Activated CD8-positive, alpha-beta T cell treated with anti-CD3 and anti-CD28 coated beads for 36 hours (primary cell): ENCODE results near the gene PRDM5. TPM values are rescaled to one million over a fixed set of nuclear protein-coding genes. Genes with fewer than 3 reads are reported as not detected.

Source experiments
- ATAC-seq: fragments of 200-7000 bp; cut with Tn5 transposase; one replicate; pipeline ENCODE4 v1.10.0; 2021; ENCODE audit warnings: mild to moderate bottlenecking, moderate library complexity
- CTCF ChIA-PET: fragments of 350-600 bp; sonication (Branson Sonifier 250); formaldehyde crosslinking; loops from one replicate; lab custom pipeline; 2021; ENCODE audit warnings: antibody characterized with exemption; lab: Charles Lee
- POLR2A ChIA-PET: fragments of 350-600 bp; sonication (Branson Sonifier 250); formaldehyde crosslinking; loops from one replicate; lab custom pipeline; 2021; ENCODE audit warnings: antibody characterized with exemption; lab: Charles Lee
- DNase-seq: peaks from one replicate; pipeline ENCODE4 v3.0.0-alpha.2; 2020
- H3K27ac Mint-ChIP-seq: one replicate; pipeline ENCODE4 v1.8.0; 2021; ENCODE audit warnings: mild to moderate bottlenecking, mixed read lengths
- H3K27me3 Mint-ChIP-seq: one replicate; pipeline ENCODE4 v1.8.0; 2021; ENCODE audit warnings: mixed read lengths
- H3K36me3 Mint-ChIP-seq: one replicate; pipeline ENCODE4 v1.8.0; 2021; ENCODE audit warnings: low read depth, mixed read lengths
- H3K4me1 Mint-ChIP-seq: one replicate; pipeline ENCODE4 v1.8.0; 2021; ENCODE audit warnings: low read depth, mixed read lengths
- H3K4me3 Mint-ChIP-seq: one replicate; pipeline ENCODE4 v1.8.0; 2021; ENCODE audit warnings: mild to moderate bottlenecking, moderate library complexity, mixed read lengths
- H3K9me3 Mint-ChIP-seq: one replicate; pipeline ENCODE4 v1.8.0; 2021; ENCODE audit warnings: mixed read lengths
- intact Hi-C: fragments of 100-400 bp; cut with micrococcal nuclease; formaldehyde crosslinking; loops from one replicate; pipeline ENCODE4 v1.10.0; 2022
- total RNA-seq, 2 experiments: library from RNA; stranded (reverse); gene quantifications; one replicate each; pipeline ENCODE4 v1.2.3, GENCODE V29; 2021
- TF ChIP-seq, protein P1 (sequence below): fragments of 200-600 bp; IDR thresholded peaks from one replicate; pipeline ENCODE4 v1.8.0; 2022; ENCODE audit warnings: antibody characterized with exemption, mild to moderate bottlenecking

The PRDM5 gene
- total RNA-seq, 2 experiments from 2014 or later: 0.51 to 0.52 TPM

DNA sequence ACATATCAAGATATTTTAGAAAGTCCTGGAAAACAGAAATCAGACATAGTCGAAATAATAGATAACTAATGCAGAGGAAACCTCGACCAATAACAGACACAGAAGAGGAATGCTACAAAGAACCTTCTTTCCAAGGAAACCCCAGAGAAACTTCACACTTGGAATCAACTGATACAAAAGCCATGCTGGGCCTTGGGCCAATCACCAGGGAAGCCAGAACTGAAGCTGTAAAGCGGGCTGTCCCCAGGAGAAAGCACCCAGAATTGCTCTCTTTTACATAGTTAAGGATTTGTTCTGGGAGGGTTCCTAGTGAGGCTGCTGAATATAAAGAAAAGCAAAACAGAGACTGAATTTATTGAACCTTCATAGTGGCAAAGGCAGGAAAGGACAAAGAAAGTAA, 100.5 kb downstream of the PRDM5 start:
- DNase-seq (no peak), ATAC-seq (no peak)
- Mint-ChIP-seq H3K27me3 (peaks cover 3% of the 10 kb centered on the region), H3K36me3 (no peaks in the 10 kb centered on the region), H3K4me3 (no peak overlapping the region), H3K4me1 (peaks cover 8% of the 10 kb centered on the region), H3K9me3 (no peaks in the 10 kb centered on the region), H3K27ac (no peak overlapping the region)
- CTCF ChIA-PET: no interaction called here
- intact Hi-C loops: no loop called here
- POLR2A ChIA-PET: no interaction called here
- TF ChIP-seq, protein P1, sequence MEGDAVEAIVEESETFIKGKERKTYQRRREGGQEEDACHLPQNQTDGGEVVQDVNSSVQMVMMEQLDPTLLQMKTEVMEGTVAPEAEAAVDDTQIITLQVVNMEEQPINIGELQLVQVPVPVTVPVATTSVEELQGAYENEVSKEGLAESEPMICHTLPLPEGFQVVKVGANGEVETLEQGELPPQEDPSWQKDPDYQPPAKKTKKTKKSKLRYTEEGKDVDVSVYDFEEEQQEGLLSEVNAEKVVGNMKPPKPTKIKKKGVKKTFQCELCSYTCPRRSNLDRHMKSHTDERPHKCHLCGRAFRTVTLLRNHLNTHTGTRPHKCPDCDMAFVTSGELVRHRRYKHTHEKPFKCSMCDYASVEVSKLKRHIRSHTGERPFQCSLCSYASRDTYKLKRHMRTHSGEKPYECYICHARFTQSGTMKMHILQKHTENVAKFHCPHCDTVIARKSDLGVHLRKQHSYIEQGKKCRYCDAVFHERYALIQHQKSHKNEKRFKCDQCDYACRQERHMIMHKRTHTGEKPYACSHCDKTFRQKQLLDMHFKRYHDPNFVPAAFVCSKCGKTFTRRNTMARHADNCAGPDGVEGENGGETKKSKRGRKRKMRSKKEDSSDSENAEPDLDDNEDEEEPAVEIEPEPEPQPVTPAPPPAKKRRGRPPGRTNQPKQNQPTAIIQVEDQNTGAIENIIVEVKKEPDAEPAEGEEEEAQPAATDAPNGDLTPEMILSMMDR: no peak

DNA sequence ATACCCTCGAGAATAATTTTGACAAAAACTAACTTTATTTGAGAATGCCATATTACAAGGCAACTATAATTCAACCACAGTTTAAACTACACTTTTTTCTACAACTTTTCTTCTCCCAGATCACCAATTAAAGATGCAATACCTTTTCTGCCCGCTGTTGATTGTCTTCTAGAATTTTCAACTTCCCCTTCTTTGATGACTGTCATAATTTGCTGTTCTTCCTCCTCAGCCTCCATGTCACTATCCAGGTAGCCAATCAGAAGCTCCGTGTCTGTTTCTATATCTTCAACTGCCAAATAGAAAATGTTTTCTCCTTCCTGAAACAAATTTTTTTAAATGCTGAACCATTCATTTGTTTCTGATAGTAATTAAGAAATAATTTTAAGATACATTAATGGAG, 101.5 kb downstream of the PRDM5 start:
- ATAC-seq: no peak
- ChIA-PET POLR2A (no interaction called here), CTCF (interaction anchor here (1.2 kb wide), 1 partner anchor 98 kb away, joined by 3 read pairs; no protein-coding TSS in a partner anchor)
- no peaks in the 10 kb centered on the region for H3K9me3 Mint-ChIP-seq
- no peaks in the 10 kb centered on the region for H3K36me3 Mint-ChIP-seq
- peaks cover 10% of the 10 kb centered on the region for H3K4me1 Mint-ChIP-seq
- no peak overlapping the region for H3K4me3 Mint-ChIP-seq
- no peak for DNase-seq
- H3K27me3 Mint-ChIP-seq: peaks cover 1% of the 10 kb centered on the region
- no peak overlapping the region for H3K27ac Mint-ChIP-seq
- TF ChIP-seq, protein P1: no peak
- intact Hi-C loops: no loop called here

GRCh38 chr4:120819805-120820437, 102.6 kb downstream of the PRDM5 start:
- intact Hi-C loops: no loop called here
- CTCF ChIA-PET: interaction anchor here (1.1 kb wide), 1 partner anchor 25 kb away, joined by 3 read pairs; no protein-coding TSS in a partner anchor

DNA sequence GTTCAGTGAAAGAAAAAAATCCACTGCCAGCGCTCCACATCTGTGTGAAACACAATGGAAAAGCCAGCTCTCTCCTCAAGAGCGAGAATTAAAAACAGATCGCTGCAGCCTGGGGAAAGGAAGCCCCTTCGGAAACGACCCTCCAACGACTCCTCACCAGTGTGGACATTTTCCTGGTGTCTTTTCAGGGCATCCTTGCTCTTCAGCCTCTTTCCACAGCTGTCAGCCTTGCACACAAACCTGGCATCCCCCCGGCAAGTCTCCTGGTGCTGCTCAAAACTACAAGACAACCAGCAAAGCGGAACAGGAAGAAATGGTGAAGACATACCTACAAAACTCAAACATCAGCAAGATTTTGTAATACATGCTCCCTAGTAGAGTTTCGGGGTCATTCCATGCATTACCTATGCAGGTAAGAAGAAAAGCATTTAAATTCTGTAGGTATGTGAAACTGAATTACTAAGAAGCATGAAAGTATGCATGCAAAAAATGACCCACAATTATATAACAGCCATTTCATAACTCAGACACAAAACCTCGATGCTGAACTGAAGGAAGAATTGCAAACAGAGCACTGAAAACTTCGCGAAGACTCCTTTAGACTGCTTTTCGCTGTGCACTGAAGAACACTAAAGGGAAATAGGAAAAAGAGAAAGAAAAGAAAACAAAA, 106.1 kb downstream of the PRDM5 start:
- Mint-ChIP-seq H3K27me3 (no peaks in the 10 kb centered on the region), H3K27ac (no peak overlapping the region), H3K4me1 (peaks cover 10% of the 10 kb centered on the region), H3K4me3 (peak overlapping the region; percentile 33), H3K9me3 (no peaks in the 10 kb centered on the region), H3K36me3 (no peaks in the 10 kb centered on the region)
- ChIA-PET CTCF (no interaction called here), POLR2A (no interaction called here)
- ATAC-seq (no peak), DNase-seq (no peak)
- TF ChIP-seq, protein P1: no peak
- intact Hi-C loops: no loop called here

More at GRCh38 chr4:120819805-120820437, 102.6 kb downstream of the PRDM5 start:
- TF ChIP-seq, protein P1: no peak
- peaks cover 10% of the 10 kb centered on the region for H3K4me1 Mint-ChIP-seq
- H3K27ac Mint-ChIP-seq: no peak overlapping the region
- DNase-seq (no peak), ATAC-seq (peak; percentile 74)
- H3K36me3 Mint-ChIP-seq: no peaks in the 10 kb centered on the region
- no peak overlapping the region for H3K4me3 Mint-ChIP-seq
- no peaks in the 10 kb centered on the region for H3K27me3 Mint-ChIP-seq
- POLR2A ChIA-PET: no interaction called here
- no peaks in the 10 kb centered on the region for H3K9me3 Mint-ChIP-seq

DNA sequence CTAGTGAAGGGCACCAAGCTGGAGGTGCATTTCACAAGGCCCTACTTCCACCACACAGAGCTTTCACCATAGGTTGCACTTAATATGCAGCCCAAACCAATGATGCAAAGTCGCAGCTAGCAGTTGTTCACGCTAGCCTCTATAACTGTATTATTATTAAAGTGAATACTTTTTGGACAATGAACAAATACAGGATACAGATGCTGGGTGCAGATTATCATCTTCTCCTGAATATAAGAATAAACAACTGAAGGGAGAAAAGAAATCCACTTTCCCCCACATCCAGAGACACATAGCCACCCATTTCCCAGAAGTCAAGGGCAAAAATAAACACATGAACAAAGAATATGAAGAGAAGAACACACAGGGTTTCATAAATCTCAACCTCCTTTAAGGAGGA, 107.2 kb downstream of the PRDM5 start:
- Mint-ChIP-seq H3K9me3 (no peaks in the 10 kb centered on the region), H3K27me3 (no peaks in the 10 kb centered on the region), H3K4me3 (no peak overlapping the region), H3K4me1 (peaks cover 9% of the 10 kb centered on the region), H3K27ac (no peak overlapping the region), H3K36me3 (no peaks in the 10 kb centered on the region)
- ChIA-PET CTCF (interaction anchor here (0.9 kb wide), 1 partner anchor 29 kb away, joined by 3 read pairs; no protein-coding TSS in a partner anchor), POLR2A (no interaction called here)
- intact Hi-C loops: no loop called here
- TF ChIP-seq, protein P1: no peak
- DNase-seq: no peak
- no peak for ATAC-seq
